Measurements from ENCODE around the gene BFSP2.

GRCh38 chr3:133439563-133439962 lies 39.7 kb downstream of the BFSP2 start:
- no peak for TF ChIP-seq CTCF (IDR thresholded peaks at IDR 0.05)
- no peak for TF ChIP-seq EZH2 (IDR thresholded peaks at IDR 0.05; ENCODE audit: borderline replicate concordance, insufficient read depth, low read depth, low read length, poor library complexity, severe bottlenecking)
